GM21737 (cell line): ENCODE data around the gene RAB5A.
A peak's percentile ranks its signal among the peaks of the same experiment; 100 is the strongest.
"Not testable (repeated sequence)": the region's sequence is repeated elsewhere in the genome, so short reads cannot be mapped to it uniquely, and the experiment has no call there.

Experiments
- ATAC-seq: cut with Tn5 transposase; IDR thresholded peaks from one replicate; pipeline ENCODE4 v1.9.1; 2021; ENCODE audit warnings: mild to moderate bottlenecking, moderate library complexity; ENCODE audit not compliant: unreplicated experiment

Gene RAB5A

GRCh38 chr3:19947549-19948225 is 790 bp downstream of the RAB5A start:
- ATAC-seq = peak; percentile 23

- no peak for ATAC-seq
These were observed 1.3 kb downstream of the RAB5A start for GRCh38 chr3:19948226-19948591.

GRCh38 chr3:19950316-19950715 is 3.4 kb downstream of the RAB5A start:
- ATAC-seq = no peak

GRCh38 chr3:19954676-19955075 is 7.8 kb downstream of the RAB5A start:
- no peak for ATAC-seq

GRCh38 chr3:19957354-19957753 is 10.5 kb downstream of the RAB5A start:
- ATAC-seq = not testable (repeated sequence)

GRCh38 chr3:19959505-19959904 is 12.6 kb downstream of the RAB5A start:
- no peak for ATAC-seq

GRCh38 chr3:19960696-19961095 is 13.8 kb downstream of the RAB5A start:
- no peak for ATAC-seq

- no peak for ATAC-seq
These were observed 15.1 kb downstream of the RAB5A start for GRCh38 chr3:19961960-19962359.

- ATAC-seq = no peak
These were observed 20.3 kb downstream of the RAB5A start for GRCh38 chr3:19967208-19967607.

- ATAC-seq = no peak
These were observed 20.9 kb downstream of the RAB5A start for GRCh38 chr3:19967812-19968211.

GRCh38 chr3:19970327-19970726 is 23.4 kb downstream of the RAB5A start:
- no peak for ATAC-seq

GRCh38 chr3:19972054-19972453 is 25.2 kb downstream of the RAB5A start:
- ATAC-seq = no peak

- ATAC-seq = not testable (repeated sequence)
These were observed 42.0 kb downstream of the RAB5A start for GRCh38 chr3:19988904-19989303.

GRCh38 chr3:19994796-19995195 is 47.9 kb downstream of the RAB5A start:
- no peak for ATAC-seq

- ATAC-seq = no peak
These were observed 50.6 kb downstream of the RAB5A start for GRCh38 chr3:19997502-19997901.

- ATAC-seq = no peak
These were observed 55.0 kb downstream of the RAB5A start for GRCh38 chr3:20001932-20002331.

- ATAC-seq = no peak
These were observed 61.1 kb downstream of the RAB5A start for GRCh38 chr3:20007960-20008359.

GRCh38 chr3:20008646-20009045 is 61.7 kb downstream of the RAB5A start:
- ATAC-seq = no peak

- ATAC-seq = no peak
These were observed 65.3 kb downstream of the RAB5A start, which contains the start of gene PP2D1 for GRCh38 chr3:20012164-20012563. TSS of gene PP2D1 (minus strand) at chr3:20012264. CDS start at chr3:20012072, 192 bp downstream.

GRCh38 chr3:20013396-20013795 is 66.5 kb downstream of the RAB5A start:
- no peak for ATAC-seq

- no peak for ATAC-seq
These were observed 68.6 kb downstream of the RAB5A start for GRCh38 chr3:20015525-20015924.

- not testable (repeated sequence) for ATAC-seq
These were observed 69.2 kb downstream of the RAB5A start for GRCh38 chr3:20016076-20016475.

GRCh38 chr3:20022954-20023622 is 76.2 kb downstream of the RAB5A start:
- ATAC-seq = no peak
